Naive thymus-derived CD4-positive, alpha-beta T cell (primary cell): ENCODE measurements around the gene MOAP1. TPM values are rescaled to one million over a fixed set of nuclear protein-coding genes. Genes with fewer than 3 reads are reported as not detected.

Experiments used
- ATAC-seq: fragments of 150-1000 bp; cut with Tn5 transposase; 2 replicates; pipeline ENCODE4 v1.10.0; 2021; ENCODE audit warnings: mild to moderate bottlenecking, moderate library complexity
- CTCF ChIA-PET: fragments of 350-600 bp; sonication (Branson Sonifier 250); formaldehyde crosslinking; loops from one replicate; lab custom pipeline; 2021; ENCODE audit warnings: antibody characterized with exemption; lab: Charles Lee
- POLR2A ChIA-PET: fragments of 350-600 bp; sonication (Branson Sonifier 250); formaldehyde crosslinking; loops from one replicate; lab custom pipeline; 2021; ENCODE audit warnings: antibody characterized with exemption, inconsistent platforms; lab: Charles Lee
- DNase-seq, 9 donors: peaks; one replicate each; pipeline versions ENCODE4 v3.0.0 to v3.0.0-alpha.2; 2020 to 2022; ENCODE audit warnings: mixed read lengths in 1 of 9
- H3K27ac ChIP-seq: one replicate; pipeline ENCODE4 v1.7.0; 2013; ENCODE audit warnings: mild to moderate bottlenecking, low read depth, low read length, moderate library complexity
- H3K27me3 ChIP-seq, 2 donors: one replicate each; pipeline ENCODE4 v1.7.0; 2013; ENCODE audit warnings: low read length in 2 of 2, mild to moderate bottlenecking in 2 of 2, moderate library complexity in 2 of 2; ENCODE audit not compliant: control insufficient read depth in 2 of 2, insufficient read depth in 2 of 2
- H3K36me3 ChIP-seq, 3 experiments: 1 replicate in 2 of 3; 2 replicates in 1 of 3; pipeline ENCODE4 v1.7.0; 2013; ENCODE audit warnings: low read length in 3 of 3, mild to moderate bottlenecking in 3 of 3, moderate library complexity in 1 of 3; ENCODE audit not compliant: insufficient read depth in 3 of 3, control insufficient read depth in 2 of 3
- H3K4me1 ChIP-seq, 2 donors: one replicate each; pipeline ENCODE4 v1.7.0; 2013; ENCODE audit warnings: low read length in 2 of 2, mild to moderate bottlenecking in 2 of 2, moderate library complexity in 1 of 2; ENCODE audit not compliant: control insufficient read depth in 2 of 2, insufficient read depth in 2 of 2
- H3K4me3 ChIP-seq: 2 replicates; pipeline ENCODE4 v1.7.0; 2013; ENCODE audit warnings: mild to moderate bottlenecking, low read length
- H3K9me3 ChIP-seq, 3 experiments: 1 replicate in 2 of 3; 2 replicates in 1 of 3; pipeline ENCODE4 v1.7.0; 2013; ENCODE audit warnings: low read length in 3 of 3; ENCODE audit not compliant: control insufficient read depth in 2 of 3
- H3K27ac Mint-ChIP-seq, 9 donors: one replicate each; pipeline ENCODE4 v1.8.0; 2020 to 2022; ENCODE audit warnings: mixed read lengths in 9 of 9, mild to moderate bottlenecking in 8 of 9, moderate library complexity in 5 of 9, inconsistent platforms in 2 of 9
- H3K27me3 Mint-ChIP-seq, 5 donors: one replicate each; pipeline ENCODE4 v1.8.0; 2021 to 2022; ENCODE audit warnings: mixed read lengths in 5 of 5, mild to moderate bottlenecking in 1 of 5
- H3K36me3 Mint-ChIP-seq, 5 donors: one replicate each; pipeline ENCODE4 v1.8.0; 2020 to 2022; ENCODE audit warnings: mixed read lengths in 5 of 5, mild to moderate bottlenecking in 3 of 5, inconsistent platforms in 1 of 5
- H3K4me1 Mint-ChIP-seq, 7 donors: one replicate each; pipeline ENCODE4 v1.8.0; 2020 to 2022; ENCODE audit warnings: mixed read lengths in 7 of 7, mild to moderate bottlenecking in 3 of 7, inconsistent platforms in 1 of 7
- H3K4me3 Mint-ChIP-seq, 10 donors: one replicate each; pipeline ENCODE4 v1.8.0; 2020 to 2022; ENCODE audit warnings: mild to moderate bottlenecking in 10 of 10, mixed read lengths in 10 of 10, moderate library complexity in 6 of 10, inconsistent platforms in 2 of 10
- H3K9me3 Mint-ChIP-seq, 11 donors: one replicate each; pipeline ENCODE4 v1.8.0; 2020 to 2022; ENCODE audit warnings: mixed read lengths in 11 of 11, mild to moderate bottlenecking in 4 of 11, inconsistent platforms in 1 of 11, moderate library complexity in 1 of 11
- intact Hi-C, 2 donors: fragments of 100-400 bp; cut with micrococcal nuclease; formaldehyde crosslinking; loops; one replicate each; pipeline ENCODE4 v1.15.1; 2023
- polyA plus RNA-seq, 2 donors: library from polyadenylated mRNA; unstranded; fragments of 300-500 nt; fragmentation: Illumina TruSeq; gene quantifications; one replicate each; pipeline ENCODE4 v1.2.3, GENCODE V29; 2021
- total RNA-seq, 6 experiments: library from RNA in 5 of 6; stranded (reverse) in 5 of 6; gene quantifications; 1 replicate in 5 of 6; 2 replicates in 1 of 6; pipeline ENCODE4 v1.2.3 and lab custom pipeline; 2021 to 2026

MOAP1 gene
- total and polyA plus RNA-seq, 7 experiments from 2014 or later, result 20.5 to 102 (median 59.4) TPM

GRCh38 chr14:93207468-93208308 lies 23.0 kb upstream of the MOAP1 start:
- peak in 4 of 9 donors; percentile 11 to 39 (median 21) for DNase-seq
- Histone ChIP-seq H3K9me3 (no peaks in the 10 kb centered on the region), H3K27me3 (no peaks in the 10 kb centered on the region), H3K36me3 (peaks cover 0 to 16% (median 2%) of the 10 kb centered on the region in 3 experiments), H3K27ac (peak overlapping the region; percentile 87), H3K4me1 (peaks cover 13 to 22% of the 10 kb centered on the region in 2 donors), H3K4me3 (peak overlapping the region; percentile 81)
- Mint-ChIP-seq H3K36me3 (peaks cover 0 to 12% (median 5%) of the 10 kb centered on the region in 5 donors), H3K27me3 (no peaks in the 10 kb centered on the region), H3K4me3 (peak overlapping the region; percentile 75 to 99 (median 94)), H3K4me1 (peaks cover 22 to 63% (median 50%) of the 10 kb centered on the region in 7 donors), H3K9me3 (no peaks in the 10 kb centered on the region), H3K27ac (peak overlapping the region; percentile 14 to 94 (median 74))
- intact Hi-C loops, result loop anchor here (1.0 to 10.0 kb wide), 8 partner anchors 22 to 1103 kb away; partner anchors contain the start of genes BTBD7 (in 2 of the 2), ITPK1 (in 2 of the 2), ATXN3 (in 1 of the 2) and GOLGA5 (in 1 of the 2)
- ChIA-PET POLR2A (interaction anchor here (0.6 to 6.9 kb wide), 5 partner anchors 13 to 126 kb away, joined by 3 to 69 read pairs (median 3); partner anchors contain the start of genes LYSET and MOAP1), CTCF (interaction anchor here (0.6 to 3.6 kb wide), 3 partner anchors 11 to 26 kb away, joined by 4 to 13 read pairs (median 5); partner anchors contain the start of genes LYSET and MOAP1)
- ATAC-seq, result peak; percentile 24

GRCh38 chr14:93206793-93207467 lies 22.2 kb upstream of the MOAP1 start, which contains the start of the genes GON7 and UBR7:
Gene GON7 (minus strand): TSS chr14:93207065. CDS start chr14:93207037, 28 bp downstream.
Gene UBR7 (plus strand): TSS chr14:93207256. CDS start chr14:93207292, 36 bp downstream.
- Mint-ChIP-seq H3K9me3 (no peaks in the 10 kb centered on the region), H3K27me3 (no peaks in the 10 kb centered on the region), H3K4me1 (peaks cover 22 to 65% (median 50%) of the 10 kb centered on the region in 7 donors), H3K4me3 (peak within 1 kb of the TSS; percentile 75 to 99 (median 94)), H3K27ac (peak within 1 kb of the TSS; percentile 88 to 97 (median 93)), H3K36me3 (peaks cover 0 to 7% (median 3%) of the 10 kb centered on the region in 5 donors)
- ChIA-PET POLR2A (interaction anchor here (0.6 to 6.9 kb wide), 7 partner anchors 22 to 127 kb away, joined by 3 to 69 read pairs (median 3); partner anchors contain the start of genes LYSET and MOAP1), CTCF (interaction anchor here (0.6 to 3.7 kb wide), 5 partner anchors 22 to 93 kb away, joined by 3 to 20 read pairs (median 9); partner anchors contain the start of genes LYSET and MOAP1)
- peak; percentile 99 for ATAC-seq
- H3K9me3 ChIP-seq, result no peaks in the 10 kb centered on the region
- DNase-seq, result peak; percentile 66 to 91 (median 83)
- H3K4me3 ChIP-seq, result peak within 1 kb of the TSS; percentile 81
- H3K27ac ChIP-seq, result peak within 1 kb of the TSS; percentile 87
- intact Hi-C loops, result loop anchor here (1.0 to 10.0 kb wide), 8 partner anchors 22 to 1102 kb away; partner anchors contain the start of genes BTBD7 (in 2 of the 2), ITPK1 (in 2 of the 2), ATXN3 (in 1 of the 2) and GOLGA5 (in 1 of the 2)
- no peaks in the 10 kb centered on the region for H3K27me3 ChIP-seq
- H3K36me3 ChIP-seq, result peaks cover 0 to 12% (median under 1%) of the 10 kb centered on the region in 3 experiments
- H3K4me1 ChIP-seq, result peaks cover 13 to 22% of the 10 kb centered on the region in 2 donors

DNA sequence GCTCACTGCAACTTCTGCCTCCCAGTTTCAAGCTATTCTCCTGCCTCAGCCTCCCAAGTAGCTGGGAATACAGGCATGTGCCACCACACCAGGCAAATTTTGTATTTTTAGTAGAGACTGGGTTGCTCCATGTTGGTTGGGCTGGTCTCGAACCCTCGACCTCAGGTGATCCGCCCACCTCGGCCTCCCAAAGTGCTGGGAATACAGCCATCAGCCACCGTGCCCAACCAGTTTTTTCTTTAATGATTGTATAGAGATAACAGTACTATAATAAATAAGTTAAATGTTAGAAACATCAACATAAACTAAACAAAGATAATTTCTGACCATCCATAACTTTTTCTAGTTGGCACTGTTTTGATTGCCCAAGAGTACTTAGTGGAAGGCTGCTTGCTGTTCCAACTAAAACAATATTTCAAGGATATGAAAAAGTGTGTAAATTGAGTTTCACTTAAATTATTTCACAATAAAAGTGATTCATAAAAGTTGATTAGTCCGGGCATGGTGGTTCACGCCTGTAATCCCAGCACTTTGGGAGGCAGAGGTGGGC lies 16.5 kb upstream of the MOAP1 start:
- peaks cover 0 to 8% (median 0%) of the 10 kb centered on the region in 5 donors for H3K36me3 Mint-ChIP-seq
- no peaks in the 10 kb centered on the region for H3K9me3 Mint-ChIP-seq
- intact Hi-C loops, result loop anchor here in 1 of 2 donors (10.0 kb wide), 1 partner anchor 1096 kb away; the partner anchor contains the start of gene ATXN3
- H3K9me3 ChIP-seq, result no peaks in the 10 kb centered on the region
- H3K4me3 Mint-ChIP-seq, result no peak overlapping the region
- POLR2A ChIA-PET, result no interaction called here
- H3K4me3 ChIP-seq, result no peak overlapping the region
- H3K4me1 ChIP-seq, result peaks cover 7 to 15% of the 10 kb centered on the region in 2 donors
- H3K27me3 Mint-ChIP-seq, result no peaks in the 10 kb centered on the region
- CTCF ChIA-PET, result no interaction called here
- DNase-seq (no peak), ATAC-seq (no peak)
- H3K27me3 ChIP-seq, result no peaks in the 10 kb centered on the region
- peak overlapping the region in 2 of 9 donors; percentile 24 to 45 for H3K27ac Mint-ChIP-seq
- peaks cover 9 to 38% (median 27%) of the 10 kb centered on the region in 7 donors for H3K4me1 Mint-ChIP-seq
- no peak overlapping the region for H3K27ac ChIP-seq
- no peaks in the 10 kb centered on the region for H3K36me3 ChIP-seq

DNA sequence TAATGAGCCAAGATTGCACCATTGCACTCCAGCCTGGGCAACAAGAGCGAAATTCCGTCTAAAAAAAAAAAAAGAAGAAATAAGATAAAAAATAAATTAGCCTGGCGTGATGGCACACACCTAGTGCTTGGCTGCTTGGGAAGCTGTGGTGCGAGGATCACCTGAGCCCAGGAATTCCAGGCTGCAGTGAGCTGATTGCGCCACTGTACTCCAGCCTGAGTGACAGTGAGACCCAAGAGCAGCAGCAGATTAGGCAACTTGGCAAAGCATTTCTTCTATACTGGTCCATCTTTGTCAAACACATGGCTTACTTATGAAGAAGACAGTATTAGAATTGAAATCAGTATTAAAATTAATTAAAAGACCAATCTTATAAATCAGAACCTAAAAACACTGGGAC lies 15.9 kb upstream of the MOAP1 start:
- DNase-seq, result no peak
- Mint-ChIP-seq H3K27ac (no peak overlapping the region), H3K4me1 (peaks cover 4 to 32% (median 20%) of the 10 kb centered on the region in 7 donors), H3K36me3 (peaks cover 0 to 8% (median 0%) of the 10 kb centered on the region in 5 donors), H3K27me3 (no peaks in the 10 kb centered on the region), H3K9me3 (no peaks in the 10 kb centered on the region), H3K4me3 (no peak overlapping the region)
- CTCF ChIA-PET, result no interaction called here
- no peak overlapping the region for H3K4me3 ChIP-seq
- peaks cover 7 to 9% of the 10 kb centered on the region in 2 donors for H3K4me1 ChIP-seq
- H3K27me3 ChIP-seq, result no peaks in the 10 kb centered on the region
- ATAC-seq, result no peak
- no peaks in the 10 kb centered on the region for H3K9me3 ChIP-seq
- POLR2A ChIA-PET, result no interaction called here
- H3K27ac ChIP-seq, result no peak overlapping the region
- intact Hi-C loops, result loop anchor here in 1 of 2 donors (10.0 kb wide), 1 partner anchor 1096 kb away; the partner anchor contains the start of gene ATXN3
- no peaks in the 10 kb centered on the region for H3K36me3 ChIP-seq

DNA sequence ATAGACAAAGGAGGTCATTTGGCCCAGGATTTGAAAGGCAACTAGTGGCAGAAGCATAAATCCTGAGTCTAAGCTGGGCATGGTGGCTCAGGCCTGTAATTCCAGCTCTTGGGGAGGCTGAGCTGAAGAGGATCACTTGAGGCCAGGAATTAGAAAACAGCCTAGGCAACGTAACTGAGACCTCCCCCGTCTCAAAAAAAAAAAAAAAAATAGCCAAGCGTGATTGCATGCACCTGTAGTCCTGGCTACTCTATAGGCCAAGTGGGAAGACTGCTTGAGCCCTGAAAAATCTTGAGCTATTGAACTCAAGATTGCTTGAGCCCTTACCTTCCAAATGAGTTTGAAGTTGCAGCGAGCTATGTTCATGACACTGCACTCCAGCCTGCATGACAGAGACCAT lies 14.3 kb upstream of the MOAP1 start:
- no peak for DNase-seq
- Histone ChIP-seq H3K4me1 (no peaks in the 10 kb centered on the region), H3K9me3 (no peaks in the 10 kb centered on the region), H3K27me3 (no peaks in the 10 kb centered on the region), H3K36me3 (no peaks in the 10 kb centered on the region), H3K27ac (no peak overlapping the region), H3K4me3 (no peak overlapping the region)
- ATAC-seq, result no peak
- Mint-ChIP-seq H3K27me3 (no peaks in the 10 kb centered on the region), H3K27ac (no peak overlapping the region), H3K36me3 (peaks cover 0 to 8% (median 0%) of the 10 kb centered on the region in 5 donors), H3K9me3 (no peaks in the 10 kb centered on the region), H3K4me3 (no peak overlapping the region), H3K4me1 (peaks cover 0 to 19% (median 7%) of the 10 kb centered on the region in 7 donors)
- ChIA-PET CTCF (interaction anchor here (0.6 to 1.4 kb wide), 2 partner anchors 8 to 86 kb away, joined by 3 to 6 read pairs; no protein-coding TSS in a partner anchor), POLR2A (no interaction called here)
- intact Hi-C loops, result no loop called here
